GM12873 (cell line): ENCODE results near the gene RNF112.

ENCODE experiments used
- TF ChIP-seq, protein P1 (sequence below): IDR thresholded peaks from 2 replicates; pipeline ENCODE4 v1.5.1; 2012; ENCODE audit warnings: low read depth, mild to moderate bottlenecking, moderate library complexity, low read length, control low read depth; ENCODE audit not compliant: insufficient read depth; ENCODE audit errors: missing control alignments

RNF112 gene

DNA sequence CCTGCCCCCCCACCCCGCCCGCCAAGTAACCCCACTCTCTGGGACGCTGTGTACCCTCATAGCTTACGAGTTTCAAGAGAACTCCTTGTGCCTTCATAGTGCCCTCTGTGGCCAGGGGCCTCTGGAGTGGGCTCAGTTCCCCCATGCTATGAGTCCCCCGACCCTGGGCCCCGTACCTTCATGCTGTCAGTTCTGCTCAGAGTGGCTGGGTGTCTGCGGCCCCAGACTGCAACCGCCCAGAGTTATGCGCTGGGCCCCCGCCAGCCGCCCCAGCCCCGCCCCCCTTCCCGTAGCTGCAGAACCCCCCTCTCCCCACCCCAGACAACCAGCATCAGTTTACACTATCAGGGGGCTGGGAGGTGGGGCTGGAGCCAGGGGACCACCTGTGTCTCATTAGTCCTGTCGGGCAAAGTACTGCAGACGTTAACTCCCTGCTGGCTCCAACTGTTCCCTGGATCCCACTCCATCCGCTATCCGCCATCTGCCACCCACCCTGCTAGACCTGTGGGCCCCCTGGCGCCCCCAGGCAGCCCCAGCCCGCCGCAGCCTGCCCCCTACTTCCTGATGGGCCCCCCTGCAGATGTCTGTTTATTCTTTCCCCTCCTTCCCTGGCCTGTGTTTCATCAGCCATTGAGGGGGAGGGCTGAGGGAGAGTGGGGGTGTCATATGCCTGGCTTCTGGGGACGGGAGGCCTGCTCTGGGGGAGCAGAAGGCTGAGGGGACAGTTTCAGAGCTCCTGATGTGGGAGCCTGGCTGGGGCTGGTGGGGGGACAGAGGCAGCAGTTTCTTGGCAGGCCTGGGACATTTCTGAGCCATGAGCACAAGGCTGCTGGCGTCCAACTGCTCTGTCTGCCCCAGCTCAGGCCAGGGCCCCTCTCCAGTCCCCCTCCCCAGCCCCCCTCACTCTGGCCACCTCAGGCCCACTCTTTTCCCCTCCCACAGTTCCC is 23.8 kb upstream of the RNF112 start, which contains the start of gene MFAP4:
Gene MFAP4, minus strand, starts transcription at position 217 of the 947 bp plus-strand sequence. Its CDS starts 35 bp downstream, at position 182.
- TF ChIP-seq, protein P1, sequence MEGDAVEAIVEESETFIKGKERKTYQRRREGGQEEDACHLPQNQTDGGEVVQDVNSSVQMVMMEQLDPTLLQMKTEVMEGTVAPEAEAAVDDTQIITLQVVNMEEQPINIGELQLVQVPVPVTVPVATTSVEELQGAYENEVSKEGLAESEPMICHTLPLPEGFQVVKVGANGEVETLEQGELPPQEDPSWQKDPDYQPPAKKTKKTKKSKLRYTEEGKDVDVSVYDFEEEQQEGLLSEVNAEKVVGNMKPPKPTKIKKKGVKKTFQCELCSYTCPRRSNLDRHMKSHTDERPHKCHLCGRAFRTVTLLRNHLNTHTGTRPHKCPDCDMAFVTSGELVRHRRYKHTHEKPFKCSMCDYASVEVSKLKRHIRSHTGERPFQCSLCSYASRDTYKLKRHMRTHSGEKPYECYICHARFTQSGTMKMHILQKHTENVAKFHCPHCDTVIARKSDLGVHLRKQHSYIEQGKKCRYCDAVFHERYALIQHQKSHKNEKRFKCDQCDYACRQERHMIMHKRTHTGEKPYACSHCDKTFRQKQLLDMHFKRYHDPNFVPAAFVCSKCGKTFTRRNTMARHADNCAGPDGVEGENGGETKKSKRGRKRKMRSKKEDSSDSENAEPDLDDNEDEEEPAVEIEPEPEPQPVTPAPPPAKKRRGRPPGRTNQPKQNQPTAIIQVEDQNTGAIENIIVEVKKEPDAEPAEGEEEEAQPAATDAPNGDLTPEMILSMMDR: no peak

DNA sequence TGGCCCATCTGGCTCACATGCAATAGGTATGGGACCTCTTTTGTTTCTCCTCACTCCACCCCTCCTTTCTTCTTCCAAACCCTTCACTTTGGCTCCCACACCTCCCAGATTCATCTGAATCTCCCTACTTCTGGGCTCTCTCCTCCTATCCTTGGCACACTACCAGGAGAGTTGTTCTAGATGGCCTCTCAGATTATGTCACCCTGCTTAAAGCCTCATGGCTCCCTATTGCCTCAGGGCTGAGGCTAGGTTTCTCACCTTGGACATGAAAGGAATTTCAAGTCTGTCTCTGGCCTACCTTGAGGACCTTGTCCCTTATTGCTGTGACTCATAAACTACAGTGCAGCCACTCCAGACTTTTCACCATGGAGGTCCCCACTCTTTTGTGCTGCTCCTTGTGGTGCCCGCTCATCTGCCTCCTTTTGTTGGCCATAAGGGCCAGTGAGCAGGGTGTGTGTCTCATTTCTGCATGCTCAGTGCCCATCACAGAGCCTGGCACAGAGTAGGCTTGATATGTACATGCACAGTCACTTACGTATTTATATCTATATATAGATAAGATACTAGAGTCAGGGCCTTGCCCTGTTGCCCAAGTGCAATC is 23.0 kb upstream of the RNF112 start:
- TF ChIP-seq, protein P1: no peak

DNA sequence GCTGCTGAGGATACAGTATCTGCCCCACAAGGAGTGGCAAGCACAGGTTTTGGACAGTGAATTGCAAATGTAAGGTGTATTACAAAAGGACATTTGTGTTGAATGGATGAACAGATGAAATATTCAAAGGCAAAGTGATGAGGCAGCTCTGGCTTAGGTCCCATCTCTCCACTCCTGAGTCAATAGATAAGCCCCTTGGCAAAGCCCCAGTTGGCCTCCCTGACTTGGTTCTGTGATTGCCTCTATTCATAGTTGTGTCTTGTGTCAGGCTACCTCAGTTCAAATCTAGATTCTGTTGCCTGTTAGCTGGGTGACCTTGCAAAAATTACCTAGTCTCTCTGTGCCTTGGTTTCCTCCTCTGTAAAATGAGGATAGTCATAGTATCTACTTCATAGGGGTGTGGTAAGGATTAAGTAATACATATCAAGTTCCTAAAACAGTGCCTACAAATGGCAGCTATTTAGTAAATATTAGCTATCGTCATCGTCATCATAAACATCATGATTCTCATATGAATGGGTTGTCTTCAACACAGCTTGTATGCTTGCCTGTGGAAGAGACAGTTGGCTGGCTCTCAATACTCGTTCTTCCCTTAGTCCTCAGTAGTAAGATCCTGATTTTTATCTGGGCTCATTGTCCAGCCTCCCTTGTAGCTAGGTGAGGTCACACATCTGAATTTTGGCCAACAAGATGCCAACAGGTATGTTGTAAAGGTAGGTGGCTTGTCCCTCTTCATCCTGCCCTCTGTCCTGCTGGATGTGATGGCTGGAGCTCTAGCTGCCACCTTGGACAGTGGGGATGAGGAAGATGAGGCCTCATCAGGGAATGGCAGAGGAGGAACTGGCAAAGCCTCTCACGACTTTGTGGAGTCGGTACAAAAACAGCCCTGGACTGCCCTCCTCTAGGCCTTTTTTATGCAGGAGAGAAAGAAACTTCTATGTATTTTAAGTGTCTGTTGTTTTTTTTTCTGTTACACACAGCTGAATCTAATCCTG is 21.9 kb upstream of the RNF112 start:
- TF ChIP-seq, protein P1: no peak

DNA sequence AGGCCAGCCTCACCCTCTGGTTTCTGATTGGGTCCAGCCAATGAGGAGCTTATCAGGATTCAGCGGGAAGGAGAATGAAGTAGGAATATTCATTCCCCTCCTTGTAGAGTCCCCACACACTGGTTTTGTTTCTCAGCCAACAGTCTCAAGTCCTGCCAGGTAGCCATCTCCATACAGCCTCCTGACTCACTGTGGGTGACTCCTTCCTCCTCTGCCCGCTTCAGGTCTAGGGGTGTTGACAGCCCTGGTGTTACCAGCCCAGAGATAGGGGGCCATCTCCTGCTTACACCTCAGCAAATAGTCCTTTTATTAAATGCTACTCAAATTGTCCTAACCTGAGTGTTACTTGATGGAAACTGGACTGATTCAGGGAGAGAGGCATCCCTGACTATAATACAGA is 20.1 kb upstream of the RNF112 start:
- TF ChIP-seq, protein P1: no peak

DNA sequence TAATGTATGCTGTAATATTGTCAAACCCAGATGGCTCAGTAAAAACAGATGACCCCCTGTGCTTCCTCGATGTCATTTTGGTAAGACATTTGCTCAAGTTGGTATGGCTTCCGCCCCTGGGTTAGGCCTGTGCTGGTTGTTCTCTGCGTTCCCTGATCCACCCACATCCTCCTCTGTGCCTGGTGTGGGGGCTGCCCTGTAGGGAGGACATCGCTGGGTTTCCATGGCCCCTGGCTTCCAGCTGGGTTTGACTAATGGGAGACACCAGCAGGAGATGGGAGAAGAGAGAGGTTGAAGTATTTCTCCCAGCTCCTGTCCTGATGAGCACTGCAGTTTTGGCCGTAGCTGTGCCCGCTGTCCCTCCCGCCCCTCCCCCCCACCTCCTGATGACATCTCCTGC is 19.6 kb upstream of the RNF112 start:
- TF ChIP-seq, protein P1: no peak

DNA sequence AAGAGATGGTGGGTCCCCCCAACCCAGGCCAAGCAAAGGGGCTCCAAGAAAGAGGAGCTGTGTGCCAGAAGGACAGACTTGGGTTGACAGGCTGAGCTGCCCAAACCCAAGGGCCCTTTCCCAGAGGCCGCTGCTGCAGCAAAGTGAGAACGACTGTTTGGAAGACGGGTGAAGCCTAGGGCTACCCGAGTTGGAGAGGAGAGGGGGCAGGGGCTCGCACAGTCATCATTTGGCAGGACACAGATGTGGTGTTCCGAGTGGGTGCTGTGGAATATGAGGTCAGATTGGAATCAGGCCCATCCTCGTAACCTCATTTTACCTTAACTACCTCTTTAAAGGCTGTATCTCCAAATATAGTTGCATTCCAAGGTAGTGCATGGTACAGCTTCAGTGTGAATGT is 18.7 kb upstream of the RNF112 start:
- TF ChIP-seq, protein P1: no peak
